Kidney (tissue), 14 donors: ENCODE results near the gene KASH5. TPM values are rescaled to one million over a fixed set of nuclear protein-coding genes. Genes with fewer than 3 reads are reported as not detected.
A peak's percentile ranks its signal among the peaks of the same experiment; 100 is the strongest.

Experiments
- DNase-seq, 5 donors: peaks; one replicate each; pipeline ENCODE4 v3.0.0-alpha.2; 2013 to 2020
- FAIRE-seq: peaks from 2 replicates; lab custom pipeline; 2012; peaks lifted over from hg19 to GRCh38; lab: Jason Lieb, UNC
- H3K27ac ChIP-seq, 2 donors: one replicate each; pipeline ENCODE4 v1.7.0; 2013; ENCODE audit warnings: low read depth in 2 of 2, low read length in 2 of 2, inconsistent platforms in 1 of 2
- H3K27me3 ChIP-seq: one replicate; pipeline ENCODE4 v1.7.1; 2013; ENCODE audit warnings: low read length, inconsistent platforms; ENCODE audit not compliant: control insufficient read depth, insufficient read depth
- H3K36me3 ChIP-seq, 3 donors: one replicate each; pipeline versions ENCODE4 v1.7.0 to v1.7.1; 2013; ENCODE audit warnings: low read length in 3 of 3, control low read depth in 1 of 3, inconsistent platforms in 1 of 3; ENCODE audit not compliant: insufficient read depth in 3 of 3, control insufficient read depth in 2 of 3
- H3K4me1 ChIP-seq, 3 donors: one replicate each; pipeline versions ENCODE4 v1.7.0 to v1.7.1; 2013; ENCODE audit warnings: low read length in 3 of 3, inconsistent platforms in 1 of 3, low read depth in 1 of 3; ENCODE audit not compliant: control insufficient read depth in 2 of 3, insufficient read depth in 2 of 3
- H3K4me3 ChIP-seq, 3 donors: one replicate each; pipeline versions ENCODE4 v1.7.0 to v1.8.1; 2013; ENCODE audit warnings: low read length in 3 of 3, control low read depth in 1 of 3, inconsistent platforms in 1 of 3
- H3K9ac ChIP-seq, 3 donors: one replicate each; pipeline versions ENCODE4 v1.7.0 to v1.7.1; 2013; ENCODE audit warnings: low read length in 3 of 3, control low read depth in 1 of 3, inconsistent platforms in 1 of 3
- H3K9me3 ChIP-seq, 3 donors: one replicate each; pipeline versions ENCODE4 v1.7.0 to v1.7.1; 2013; ENCODE audit warnings: low read length in 3 of 3, control low read depth in 1 of 3, inconsistent platforms in 1 of 3; ENCODE audit not compliant: control insufficient read depth in 2 of 3, insufficient read depth in 1 of 3
- CTCF ChIP-seq: IDR thresholded peaks from 3 replicates; pipeline ENCODE4 v1.5.1; 2012; ENCODE audit warnings: mild to moderate bottlenecking, moderate library complexity, borderline replicate concordance; ENCODE audit not compliant: insufficient read depth; ENCODE audit errors: extremely low read depth
- intact Hi-C: fragments of 100-400 bp; cut with DNase I; formaldehyde crosslinking; loops from one replicate; pipeline ENCODE4 v1.11.1; 2022
- polyA plus RNA-seq: library from polyadenylated mRNA; stranded (reverse); fragments of 350-450 nt; fragmentation: Illumina TruSeq; extraction: RNeasy Lipid Tissue Mini Kit (QIAGEN cat#74804); gene quantifications from one replicate; pipeline ENCODE4 v1.2.3, GENCODE V29; 2014; ENCODE audit warnings: low read depth, low replicate concordance; ENCODE audit not compliant: insufficient read depth
- total RNA-seq: library from RNA; stranded (reverse); fragmentation: NEBNext Ultra II Directional; extraction: Animal tissue kit (Norgen Biotek cat#: 25700); gene quantifications from one replicate; pipeline ENCODE4 v1.2.1, GENCODE V29; 2021
- donor health status: control.
- donor health status: control.
- donor health status: control.
- donor health status: control.
- donor health status: control.
- donor health status: DM: yes; HTN: yes; CAD: no.
- donor health status: Normal renal cell carcinoma (clear cell type).

Gene KASH5
- total and polyA plus RNA-seq, 2 donors from 2014 or later, result not detected

GRCh38 chr19:49436381-49437017 is 48.5 kb downstream of the KASH5 start:
- FAIRE-seq (no peak), DNase-seq (peak in 3 of 5 donors; percentile 47 to 79 (median 60))
- no peaks in the 10 kb centered on the region for H3K9me3 ChIP-seq
- no peak overlapping the region for H3K9ac ChIP-seq
- H3K27me3 ChIP-seq, result peaks cover 64% of the 10 kb centered on the region
- H3K4me3 ChIP-seq, result no peak overlapping the region
- H3K4me1 ChIP-seq, result no peaks in the 10 kb centered on the region
- intact Hi-C loops, result loop anchor here (10.0 kb wide), 1 partner anchor 212 kb away; no protein-coding TSS in a partner anchor
- H3K36me3 ChIP-seq, result no peaks in the 10 kb centered on the region
- H3K27ac ChIP-seq, result no peak overlapping the region
- TF ChIP-seq CTCF, result no peak

GRCh38 chr19:49437231-49437630 is 49.2 kb downstream of the KASH5 start:
- TF ChIP-seq CTCF, result no peak
- Histone ChIP-seq H3K4me3 (no peak overlapping the region), H3K9me3 (no peaks in the 10 kb centered on the region), H3K27me3 (peaks cover 63% of the 10 kb centered on the region), H3K9ac (no peak overlapping the region), H3K36me3 (no peaks in the 10 kb centered on the region), H3K27ac (no peak overlapping the region), H3K4me1 (no peaks in the 10 kb centered on the region)
- intact Hi-C loops, result loop anchor here (10.0 kb wide), 1 partner anchor 212 kb away; no protein-coding TSS in a partner anchor
- DNase-seq (no peak), FAIRE-seq (no peak)

GRCh38 chr19:49438261-49438660 is 50.2 kb downstream of the KASH5 start:
- Histone ChIP-seq H3K36me3 (no peaks in the 10 kb centered on the region), H3K9ac (no peak overlapping the region), H3K27me3 (peaks cover 62% of the 10 kb centered on the region), H3K4me3 (no peak overlapping the region), H3K9me3 (no peaks in the 10 kb centered on the region), H3K4me1 (no peaks in the 10 kb centered on the region), H3K27ac (no peak overlapping the region)
- DNase-seq, result no peak
- intact Hi-C loops, result loop anchor here (10.0 kb wide), 1 partner anchor 213 kb away; no protein-coding TSS in a partner anchor
- FAIRE-seq, result no peak
- TF ChIP-seq CTCF, result no peak

- DNase-seq, result no peak
- no peaks in the 10 kb centered on the region for H3K9me3 ChIP-seq
- no peak overlapping the region for H3K27ac ChIP-seq
- no peak overlapping the region for H3K9ac ChIP-seq
- peaks cover 55% of the 10 kb centered on the region for H3K27me3 ChIP-seq
- intact Hi-C loops, result loop anchor here (10.0 kb wide), 2 partner anchors 45 to 215 kb away; no protein-coding TSS in a partner anchor
- H3K36me3 ChIP-seq, result no peaks in the 10 kb centered on the region
- H3K4me3 ChIP-seq, result no peak overlapping the region
- no peak for FAIRE-seq
- no peak for TF ChIP-seq CTCF
- peaks cover 0 to 2% (median 0%) of the 10 kb centered on the region in 3 donors for H3K4me1 ChIP-seq
Observed at GRCh38 chr19:49439836-49440235, 51.8 kb downstream of the KASH5 start.
